Loucy (cell line): ENCODE measurements around the gene MEIOB.

ENCODE experiments used
- CTCF ChIP-seq: fragments of 200-600 bp; sonication (generic); conservative IDR thresholded peaks from 2 replicates; pipeline ENCODE4 v1.5.1; 2014; ENCODE audit warnings: mild to moderate bottlenecking, antibody characterized with exemption, low read length
- EZH2phosphoT487 ChIP-seq: fragments of 200-600 bp; IDR thresholded peaks from 2 replicates; pipeline ENCODE4 v1.6.1; 2018; ENCODE audit warnings: antibody characterized with exemption, mild to moderate bottlenecking, moderate library complexity, borderline replicate concordance

GRCh38 chr16:1790261-1790610 is 81.7 kb downstream of the MEIOB start:
- TF ChIP-seq CTCF (no peak), EZH2phosphoT487 (no peak)
